Stimulated activated CD8-positive, alpha-beta memory T cell treated with anti-CD3 and anti-CD28 coated beads, Interleukin-7, amount 100 ng/mL, for 48 hours (primary cell): ENCODE results near the gene NBPF1.
"Not testable (repeated sequence)": the region's sequence is repeated elsewhere in the genome, so short reads cannot be mapped to it uniquely, and the experiment has no call there.

ENCODE experiments used
- DNase-seq, 2 donors: peaks; one replicate each; pipeline ENCODE4 v3.0.0-alpha.2; 2020; ENCODE audit warnings: low read depth in 1 of 2; ENCODE audit errors: extremely low read depth in 1 of 2

Gene NBPF1

GRCh38 chr1:16557034-16557433 is 56.3 kb downstream of the NBPF1 start:
- not testable (repeated sequence) for DNase-seq

GRCh38 chr1:16553244-16553643 is 60.1 kb downstream of the NBPF1 start:
- not testable (repeated sequence) for DNase-seq

GRCh38 chr1:16550212-16550918 is 63.0 kb downstream of the NBPF1 start:
- DNase-seq: not testable (repeated sequence)

- not testable (repeated sequence) for DNase-seq
Observed at GRCh38 chr1:16549545-16549944, 63.8 kb downstream of the NBPF1 start.

GRCh38 chr1:16547502-16548241 is 65.7 kb downstream of the NBPF1 start:
- DNase-seq: not testable (repeated sequence)

- peak; percentile 17 to 35 for DNase-seq
Observed at GRCh38 chr1:16545682-16546095, 67.7 kb downstream of the NBPF1 start.

- not testable (repeated sequence) for DNase-seq
Observed at GRCh38 chr1:16540421-16540893, 72.9 kb downstream of the NBPF1 start.

GRCh38 chr1:16537528-16537927 is 75.8 kb downstream of the NBPF1 start:
- not testable (repeated sequence) for DNase-seq

GRCh38 chr1:16536796-16537195 is 76.6 kb downstream of the NBPF1 start:
- not testable (repeated sequence) for DNase-seq

- not testable (repeated sequence) for DNase-seq
Observed at GRCh38 chr1:16535898-16536297, 77.5 kb downstream of the NBPF1 start.

GRCh38 chr1:16535487-16535886 is 77.9 kb downstream of the NBPF1 start:
- not testable (repeated sequence) for DNase-seq

- peak; percentile 39 to 61 for DNase-seq
Observed at GRCh38 chr1:16534829-16535456, 78.4 kb downstream of the NBPF1 start.

- not testable (repeated sequence) for DNase-seq
Observed at GRCh38 chr1:16534239-16534828, 79.0 kb downstream of the NBPF1 start.

GRCh38 chr1:16532235-16532991 is 81.0 kb downstream of the NBPF1 start:
- not testable (repeated sequence) for DNase-seq

GRCh38 chr1:16528338-16528737 is 85.0 kb downstream of the NBPF1 start:
- not testable (repeated sequence) for DNase-seq

- DNase-seq: not testable (repeated sequence)
Observed at GRCh38 chr1:16525769-16526168, 87.6 kb downstream of the NBPF1 start.

- not testable (repeated sequence) for DNase-seq
Observed at GRCh38 chr1:16521679-16522078, 91.7 kb downstream of the NBPF1 start.

- DNase-seq: no peak
Observed at GRCh38 chr1:16521288-16521583, 92.1 kb downstream of the NBPF1 start.

- not testable (repeated sequence) for DNase-seq
Observed at GRCh38 chr1:16520435-16521287, 92.7 kb downstream of the NBPF1 start.
